Measurements from ENCODE around the gene C1QTNF6.
"Not testable (repeated sequence)": the region's sequence is repeated elsewhere in the genome, so short reads cannot be mapped to it uniquely, and the experiment has no call there.

C1QTNF6 gene

DNA sequence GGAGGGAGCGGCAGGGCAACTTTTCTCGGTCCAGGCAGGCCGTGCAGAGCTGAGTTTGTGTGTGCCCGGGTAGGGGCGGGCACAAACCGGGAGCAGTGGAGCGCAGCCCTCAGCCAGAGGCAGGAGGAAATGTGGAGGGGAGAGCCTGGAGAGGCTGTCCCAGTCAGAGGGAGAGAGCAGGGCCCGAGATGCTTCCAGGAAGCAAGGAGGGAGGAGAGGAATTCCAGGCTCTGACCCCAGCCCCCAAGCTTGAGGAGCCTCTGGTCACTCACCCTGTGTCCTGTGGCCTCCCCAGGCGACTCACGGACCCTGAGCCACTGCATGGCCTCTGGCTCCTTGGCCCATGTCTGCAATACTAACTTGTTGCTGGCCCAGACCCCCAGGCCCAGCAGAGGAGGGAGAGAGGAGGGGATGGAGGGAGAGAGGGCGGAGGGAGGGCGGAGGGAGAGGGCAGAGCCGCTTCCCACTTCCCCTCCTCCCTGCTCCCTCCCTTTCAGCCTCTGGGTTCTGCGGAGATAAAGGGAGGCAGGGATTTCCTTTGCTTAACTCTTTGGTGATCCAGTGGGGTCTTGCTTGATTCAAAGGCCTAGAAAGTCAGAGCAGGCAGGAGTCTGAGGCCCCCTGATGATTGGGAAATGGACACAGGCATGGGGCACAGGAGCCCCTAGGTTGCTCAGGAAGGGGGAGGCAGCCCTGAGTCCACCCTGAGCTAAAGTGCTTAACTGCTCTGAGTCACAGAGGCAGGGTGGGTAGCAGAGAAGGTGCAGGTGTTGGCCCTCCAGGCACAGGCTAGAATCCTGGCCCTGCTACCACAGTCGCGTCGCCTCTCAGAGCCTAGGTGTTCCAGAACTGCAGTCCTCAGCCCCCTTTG is at the start of gene C1QTNF6:
Gene C1QTNF6, minus strand, starts transcription at position 357 of the 871 bp plus-strand sequence. Its CDS starts 34 bp downstream, at position 323.
- no peak for TF ChIP-seq OSR1 (CRISPR knock-in tag; IDR thresholded peaks at IDR 0.05)
- no peak for TF ChIP-seq CREB5 (CRISPR knock-in tag; IDR thresholded peaks at IDR 0.05; ENCODE audit: low read depth)
- TF ChIP-seq, protein P1, sequence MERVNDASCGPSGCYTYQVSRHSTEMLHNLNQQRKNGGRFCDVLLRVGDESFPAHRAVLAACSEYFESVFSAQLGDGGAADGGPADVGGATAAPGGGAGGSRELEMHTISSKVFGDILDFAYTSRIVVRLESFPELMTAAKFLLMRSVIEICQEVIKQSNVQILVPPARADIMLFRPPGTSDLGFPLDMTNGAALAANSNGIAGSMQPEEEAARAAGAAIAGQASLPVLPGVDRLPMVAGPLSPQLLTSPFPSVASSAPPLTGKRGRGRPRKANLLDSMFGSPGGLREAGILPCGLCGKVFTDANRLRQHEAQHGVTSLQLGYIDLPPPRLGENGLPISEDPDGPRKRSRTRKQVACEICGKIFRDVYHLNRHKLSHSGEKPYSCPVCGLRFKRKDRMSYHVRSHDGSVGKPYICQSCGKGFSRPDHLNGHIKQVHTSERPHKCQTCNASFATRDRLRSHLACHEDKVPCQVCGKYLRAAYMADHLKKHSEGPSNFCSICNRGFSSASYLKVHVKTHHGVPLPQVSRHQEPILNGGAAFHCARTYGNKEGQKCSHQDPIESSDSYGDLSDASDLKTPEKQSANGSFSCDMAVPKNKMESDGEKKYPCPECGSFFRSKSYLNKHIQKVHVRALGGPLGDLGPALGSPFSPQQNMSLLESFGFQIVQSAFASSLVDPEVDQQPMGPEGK (CRISPR knock-in tag; IDR thresholded peaks at IDR 0.05; ENCODE audit: borderline replicate concordance), result no peak
- TF ChIP-seq CSDC2 (CRISPR knock-in tag; IDR thresholded peaks at IDR 0.05), result no peak
- TF ChIP-seq ZNF565 (CRISPR knock-in tag; conservative IDR thresholded peaks at IDR 0.05; ENCODE audit: low read depth), result no peak
- TF ChIP-seq ZFP30 (CRISPR knock-in tag; IDR thresholded peaks at IDR 0.05), result no peak
- TF ChIP-seq ARNTL (CRISPR knock-in tag; IDR thresholded peaks at IDR 0.05; ENCODE audit: borderline replicate concordance, low read depth), result no peak
- TF ChIP-seq PPARA (CRISPR knock-in tag; IDR thresholded peaks at IDR 0.05; ENCODE audit: borderline replicate concordance), result no peak
- no peak for TF ChIP-seq TSHZ2 (CRISPR knock-in tag; IDR thresholded peaks at IDR 0.05)
- TF ChIP-seq ZNF70 (CRISPR knock-in tag; IDR thresholded peaks at IDR 0.05), result peak; percentile 45; the same call in 1 of the 2 replicates
- TF ChIP-seq TOX (CRISPR knock-in tag; IDR thresholded peaks at IDR 0.05; ENCODE audit: borderline replicate concordance), result no peak
- TF ChIP-seq ZFP3 (CRISPR knock-in tag; IDR thresholded peaks at IDR 0.05), result peak; percentile 43; the same call in 1 of the 2 replicates
- ATAC-seq, result peak; percentile 84

- no peak for TF ChIP-seq ARNTL (CRISPR knock-in tag; IDR thresholded peaks at IDR 0.05; ENCODE audit: borderline replicate concordance, low read depth)
- TF ChIP-seq CSDC2 (CRISPR knock-in tag; IDR thresholded peaks at IDR 0.05), result no peak
- TF ChIP-seq ZC3H10 (CRISPR knock-in tag; IDR thresholded peaks at IDR 0.05), result no peak
- no peak for TF ChIP-seq ZNF8 (CRISPR knock-in tag; IDR thresholded peaks at IDR 0.05)
- no peak for ATAC-seq
Measured at GRCh38 chr22:37235897-37236607, 48.0 kb upstream of the C1QTNF6 start.

DNA sequence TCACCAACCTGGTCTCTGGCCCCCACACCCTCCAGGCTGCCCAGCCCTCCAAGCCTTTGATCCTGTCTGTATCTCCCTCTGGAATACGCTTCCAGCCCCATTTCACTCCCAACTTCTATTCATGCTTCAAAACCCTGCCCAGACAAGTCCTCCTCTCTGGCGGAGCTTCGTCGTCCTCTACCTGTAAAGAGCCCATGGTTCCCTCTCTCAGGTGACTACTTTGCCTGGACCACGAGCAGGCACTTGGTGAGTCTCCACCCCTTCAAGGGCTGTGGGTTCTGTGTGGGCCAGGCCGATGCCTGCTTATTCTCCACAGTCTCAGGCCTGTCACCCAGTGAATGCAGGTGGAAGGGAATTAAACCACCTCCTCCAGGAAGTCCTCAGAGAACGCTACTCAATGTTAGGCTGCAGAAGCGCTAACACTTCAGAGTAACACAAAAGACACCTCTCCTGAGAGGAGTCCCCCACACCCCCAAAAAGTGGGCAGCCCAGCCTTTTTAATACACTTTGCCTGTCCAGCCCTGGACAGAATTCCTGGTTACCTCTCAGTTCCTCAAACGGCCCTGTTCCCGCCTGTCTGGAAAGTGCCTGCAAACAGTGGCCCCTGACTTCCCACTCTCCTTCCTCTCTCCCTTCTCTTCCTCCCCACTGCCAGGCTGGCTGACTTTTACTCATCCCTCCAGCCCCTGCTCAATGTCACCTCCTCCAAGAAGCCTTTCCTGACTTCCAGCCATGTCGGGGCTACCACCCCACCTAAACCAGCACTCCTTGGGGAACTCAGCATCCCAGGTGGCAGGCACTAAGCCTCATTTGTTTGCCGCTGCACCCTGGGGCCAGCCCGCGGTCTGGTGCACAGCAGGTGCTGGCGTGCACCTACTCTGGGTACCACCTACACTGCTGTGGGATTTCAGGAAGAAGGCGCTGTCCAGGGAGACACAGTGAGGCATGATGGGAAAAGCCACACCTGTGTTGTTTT is 47.0 kb upstream of the C1QTNF6 start:
- TF ChIP-seq ZC3H10 (CRISPR knock-in tag; IDR thresholded peaks at IDR 0.05) (no peak), ZFP3 (CRISPR knock-in tag; IDR thresholded peaks at IDR 0.05) (peak; percentile 96), PPARA (CRISPR knock-in tag; IDR thresholded peaks at IDR 0.05; ENCODE audit: borderline replicate concordance) (no peak), BACH2 (CRISPR knock-in tag; IDR thresholded peaks at IDR 0.05; ENCODE audit: borderline replicate concordance) (no peak), ZNF70 (CRISPR knock-in tag; IDR thresholded peaks at IDR 0.05) (no peak)
- ATAC-seq, result no peak

- no peak for TF ChIP-seq ZNF565 (CRISPR knock-in tag; conservative IDR thresholded peaks at IDR 0.05; ENCODE audit: low read depth)
- TF ChIP-seq, protein P1 (CRISPR knock-in tag; IDR thresholded peaks at IDR 0.05; ENCODE audit: borderline replicate concordance), result no peak
- TF ChIP-seq ZNF70 (CRISPR knock-in tag; IDR thresholded peaks at IDR 0.05), result no peak
- TF ChIP-seq ZFP3 (CRISPR knock-in tag; IDR thresholded peaks at IDR 0.05), result no peak
- TF ChIP-seq ZFP30 (CRISPR knock-in tag; IDR thresholded peaks at IDR 0.05), result no peak
- ATAC-seq, result no peak
Measured at GRCh38 chr22:37233751-37234631, 45.9 kb upstream of the C1QTNF6 start.

DNA sequence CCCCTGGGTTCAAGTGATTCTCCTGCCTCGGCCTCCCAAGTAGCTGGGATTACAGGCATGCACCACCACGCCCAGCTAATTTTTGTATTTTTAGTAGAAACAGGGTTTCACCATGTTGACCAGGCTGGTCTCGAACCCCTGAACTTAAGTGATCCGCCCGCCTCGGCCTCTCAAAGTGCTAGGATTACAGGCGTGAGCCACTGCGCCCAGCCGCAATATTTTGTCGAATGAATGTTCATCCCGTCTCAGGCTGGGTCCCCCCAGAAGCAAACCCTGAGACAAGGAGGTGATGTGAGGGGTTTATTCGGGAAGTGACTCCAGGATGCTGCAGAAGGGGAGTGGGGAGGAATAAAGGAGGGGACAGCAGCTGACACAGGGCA is 45.3 kb upstream of the C1QTNF6 start:
- not testable (repeated sequence) for ATAC-seq
